ENCODE data around the gene VPS37B.

The VPS37B gene

GRCh38 chr12:122865268-122866231 is 30.4 kb downstream of the VPS37B start:
- no peak for DNase-seq

- DNase-seq, result no peak
Observed at GRCh38 chr12:122864894-122865253, 31.1 kb downstream of the VPS37B start.

GRCh38 chr12:122862872-122863701 is 32.8 kb downstream of the VPS37B start:
- DNase-seq, result peak; percentile 77 to 90

GRCh38 chr12:122862110-122862634 is 33.8 kb downstream of the VPS37B start:
- no peak for DNase-seq

- DNase-seq, result no peak
Observed at GRCh38 chr12:122861587-122861970, 34.3 kb downstream of the VPS37B start.

GRCh38 chr12:122860854-122861586 is 34.9 kb downstream of the VPS37B start:
- no peak for DNase-seq

GRCh38 chr12:122860040-122860853 is 35.7 kb downstream of the VPS37B start:
- DNase-seq, result peak in 1 of 2 experiments; percentile 59

- no peak for DNase-seq
Observed at GRCh38 chr12:122859303-122860039, 36.5 kb downstream of the VPS37B start.

- no peak for DNase-seq
Observed at GRCh38 chr12:122858591-122859302, 37.2 kb downstream of the VPS37B start.

GRCh38 chr12:122858171-122858570 is 37.8 kb downstream of the VPS37B start:
- no peak for DNase-seq

- DNase-seq, result no peak
Observed at GRCh38 chr12:122856999-122857671, 38.8 kb downstream of the VPS37B start.

- DNase-seq, result peak; percentile 51 to 58
Observed at GRCh38 chr12:122855928-122856831, 39.7 kb downstream of the VPS37B start.

GRCh38 chr12:122855071-122855829 is 40.7 kb downstream of the VPS37B start:
- no peak for DNase-seq

GRCh38 chr12:122854554-122854953 is 41.4 kb downstream of the VPS37B start:
- no peak for DNase-seq

GRCh38 chr12:122853582-122854245 is 42.2 kb downstream of the VPS37B start:
- no peak for DNase-seq

GRCh38 chr12:122852336-122853275 is 43.3 kb downstream of the VPS37B start:
- DNase-seq, result no peak

Measured in NCI-H187 (cell line).